22Rv1 (cell line): ENCODE measurements around the gene ZFR2.

Experiments used
- H3K27ac ChIP-seq: fragments of 450-650 bp; 2 replicates; pipeline ENCODE4 v1.5.1; 2017
- CTCF ChIP-seq: fragments of 450-650 bp; IDR thresholded peaks from 2 replicates; pipeline ENCODE4 v1.5.1; 2017; ENCODE audit warnings: mild to moderate bottlenecking
- ZFX ChIP-seq: fragments of 450-650 bp; IDR thresholded peaks from 2 replicates; pipeline ENCODE4 v1.6.1; 2017; ENCODE audit warnings: antibody characterized with exemption, borderline replicate concordance

ZFR2 gene

GRCh38 chr19:3773814-3774515 is 94.9 kb downstream of the ZFR2 start:
- no peak overlapping the region for H3K27ac ChIP-seq
- no peak for TF ChIP-seq CTCF
- no peak for TF ChIP-seq ZFX

GRCh38 chr19:3771906-3772455 is 96.9 kb downstream of the ZFR2 start, which contains the start of gene RAX2:
RAX2 (minus strand) TSS chr19:3772228; CDS start chr19:3771742, 486 bp downstream.
- H3K27ac ChIP-seq = no peak within 1 kb of the TSS
- TF ChIP-seq CTCF (no peak), ZFX (no peak)

- no peak for TF ChIP-seq CTCF
- no peak for TF ChIP-seq ZFX
- H3K27ac ChIP-seq = no peak overlapping the region
Measured at GRCh38 chr19:3771000-3771905, 97.6 kb downstream of the ZFR2 start.

- TF ChIP-seq CTCF (no peak), ZFX (no peak)
- H3K27ac ChIP-seq = no peak overlapping the region
Measured at GRCh38 chr19:3770136-3770999, 98.5 kb downstream of the ZFR2 start.

GRCh38 chr19:3769494-3769893 is 99.3 kb downstream of the ZFR2 start:
- TF ChIP-seq ZFX (no peak), CTCF (no peak)
- H3K27ac ChIP-seq = no peak overlapping the region

- TF ChIP-seq CTCF (no peak), ZFX (no peak)
- H3K27ac ChIP-seq = no peak overlapping the region
Measured at GRCh38 chr19:3768748-3769099, 100.1 kb downstream of the ZFR2 start.
